ENCODE data around the gene ATG4C. TPM values are rescaled to one million over a fixed set of nuclear protein-coding genes. Genes with fewer than 3 reads are reported as not detected.

Gene ATG4C
- total RNA-seq, 1 donor from 2014 or later: 4.1 TPM

DNA sequence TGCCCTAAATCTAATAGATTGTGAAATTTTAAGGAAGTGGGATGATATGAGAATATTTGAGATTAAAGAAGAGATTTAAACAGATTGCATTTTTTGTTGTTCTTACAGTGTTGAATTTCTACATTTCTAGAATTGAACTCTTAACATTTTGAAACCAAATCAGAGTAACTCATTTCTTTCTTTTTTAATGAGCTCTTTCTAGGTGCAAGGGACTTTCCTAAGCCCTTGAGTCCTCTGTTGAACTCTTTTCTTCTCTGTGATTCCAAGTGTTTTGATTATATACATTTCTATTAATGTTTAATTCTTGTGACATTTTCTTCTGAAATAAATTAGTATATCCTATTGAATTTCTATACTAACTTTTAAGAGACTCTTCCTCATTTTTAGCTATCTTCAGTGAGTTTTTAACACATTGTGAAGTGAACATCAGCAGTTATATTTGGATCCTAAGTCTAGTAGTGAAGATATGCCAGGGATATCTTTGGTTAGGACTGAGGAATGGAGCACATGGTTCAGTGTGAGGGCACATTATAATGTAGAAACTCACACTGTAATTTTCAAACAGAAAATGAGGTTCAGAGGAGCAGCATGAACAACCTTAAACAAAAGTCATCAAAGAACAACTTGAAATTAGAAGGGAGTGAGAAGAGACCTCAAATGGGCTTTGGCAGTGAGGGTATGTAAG is 53.1 kb downstream of the ATG4C start:
- DNase-seq (ENCODE audit: low read depth in 2 of 2): no peak

DNA sequence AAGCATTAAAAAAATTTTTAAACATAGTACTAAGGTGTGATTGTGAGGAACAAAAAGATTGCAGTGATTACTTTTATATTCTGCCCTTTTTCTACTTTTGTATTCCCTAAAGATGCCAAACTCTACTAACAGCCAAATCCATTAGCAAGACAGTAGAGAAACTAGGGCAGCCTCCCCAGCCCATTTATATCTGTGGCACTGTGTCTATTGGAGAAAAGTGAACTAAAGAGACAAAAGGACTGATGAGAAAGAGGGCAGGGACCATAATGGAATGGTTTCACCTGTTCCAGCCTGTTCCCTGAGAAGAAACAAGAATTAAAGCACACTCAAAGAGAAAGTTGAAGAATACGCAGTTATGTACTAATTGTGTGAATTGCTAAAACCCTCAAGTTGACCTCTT is 56.6 kb downstream of the ATG4C start:
- no peak for DNase-seq (ENCODE audit: low read depth in 2 of 2)

DNA sequence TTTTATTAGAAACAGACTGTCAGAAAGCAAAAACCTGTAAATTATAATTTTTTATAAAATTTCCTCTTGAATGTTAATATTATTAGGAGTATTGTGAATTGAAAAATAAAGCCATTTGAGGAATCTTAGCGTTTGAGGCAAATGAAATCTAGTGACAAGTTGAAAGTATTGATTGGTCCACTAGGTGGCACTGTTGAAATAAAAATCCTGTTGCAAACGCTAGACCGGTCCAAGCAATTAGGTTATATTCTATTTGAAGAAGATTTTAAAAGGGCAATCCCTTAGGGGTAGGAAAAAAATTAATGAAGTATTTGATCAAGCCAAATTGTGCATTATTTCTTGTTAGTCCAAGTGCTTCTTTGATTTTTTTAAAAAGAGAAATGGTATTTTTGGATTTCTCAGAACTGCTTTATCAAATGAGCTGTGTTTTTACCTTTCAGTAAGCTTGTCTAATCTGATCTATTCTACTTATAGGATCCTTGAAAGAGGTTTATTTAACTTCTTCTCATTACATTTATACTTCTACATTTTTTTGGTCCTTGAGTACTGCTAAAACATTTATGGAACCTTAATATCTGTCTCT is 57.7 kb downstream of the ATG4C start:
- DNase-seq (ENCODE audit: low read depth in 2 of 2): peak; percentile 61 to 72

DNA sequence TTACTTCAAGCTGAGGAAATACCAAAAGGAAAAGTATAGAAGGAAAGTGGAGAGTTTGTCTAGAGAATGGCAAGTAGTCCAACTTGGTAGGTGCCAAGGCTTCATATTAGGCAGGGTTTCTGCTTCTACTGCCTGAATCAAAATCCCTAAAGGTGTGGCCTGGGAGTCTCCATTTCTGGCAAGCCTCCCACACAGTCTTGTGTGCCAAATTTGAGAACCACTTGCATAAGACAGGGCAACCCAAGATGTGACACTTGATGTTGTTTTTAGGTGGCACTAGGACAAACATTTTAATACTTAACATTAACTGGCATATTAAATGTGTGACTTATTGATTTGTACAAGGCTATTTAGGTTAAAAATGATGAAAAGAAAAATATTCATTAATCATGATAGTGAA is 60.1 kb downstream of the ATG4C start:
- DNase-seq (ENCODE audit: low read depth in 2 of 2): no peak

DNA sequence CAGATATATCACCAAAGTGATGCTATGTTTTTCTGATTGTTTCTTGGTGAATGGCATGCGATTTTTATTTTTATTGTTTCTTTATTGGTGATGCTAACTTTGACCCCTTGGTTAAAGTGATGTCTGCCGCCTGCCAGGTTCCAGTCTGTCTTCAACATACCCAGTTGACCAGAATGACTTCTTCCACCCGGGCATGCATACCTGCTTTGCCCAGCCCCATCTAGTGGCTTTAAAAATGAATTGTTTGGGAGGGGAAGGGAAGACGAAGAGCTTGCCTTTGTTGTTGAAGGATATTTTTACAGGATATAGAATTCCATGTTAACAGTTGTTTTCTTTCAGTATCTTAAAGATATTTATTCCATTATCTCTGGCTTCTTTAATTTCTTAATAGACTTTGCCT is 65.1 kb downstream of the ATG4C start:
- no peak for DNase-seq (ENCODE audit: low read depth in 2 of 2)

DNA sequence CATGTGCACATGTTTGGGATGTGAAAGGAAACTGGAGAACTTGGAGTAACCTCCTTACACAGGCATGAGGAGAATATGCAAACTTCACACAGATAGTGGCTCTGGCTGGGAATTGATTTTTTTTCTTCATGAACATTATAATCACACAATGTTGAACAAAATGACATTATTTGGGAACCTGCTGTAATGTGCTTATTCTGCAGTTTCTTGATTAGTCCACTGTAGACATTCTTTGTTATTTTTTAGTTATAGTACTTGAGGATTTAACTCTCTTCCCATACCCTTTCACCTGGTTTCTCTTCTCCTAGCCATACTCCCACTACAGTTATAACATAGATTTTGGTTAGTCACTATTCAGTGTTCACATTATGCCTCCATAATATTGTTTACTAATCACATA is 68.3 kb downstream of the ATG4C start:
- DNase-seq (ENCODE audit: low read depth in 2 of 2): no peak

DNA sequence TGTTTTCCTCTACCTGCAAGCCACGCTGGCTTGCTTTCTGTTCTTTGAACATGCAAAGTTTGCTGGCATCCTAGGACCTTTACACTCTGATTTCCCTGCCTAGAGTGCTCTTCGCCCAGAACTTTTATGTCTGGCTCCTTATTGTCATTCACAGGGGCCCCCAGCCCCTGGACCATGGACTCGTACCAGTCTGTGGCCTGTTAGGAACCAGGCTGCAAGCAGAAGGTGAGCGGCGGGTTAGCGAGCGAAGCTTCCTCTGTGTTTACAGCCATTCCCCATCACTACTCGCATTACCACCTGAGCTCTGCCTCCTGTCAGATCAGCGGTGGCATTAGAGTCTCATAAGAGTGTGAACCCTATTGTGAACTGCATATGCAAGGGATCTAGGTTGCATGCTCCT is 73.0 kb downstream of the ATG4C start:
- DNase-seq (ENCODE audit: low read depth in 2 of 2): no peak

DNA sequence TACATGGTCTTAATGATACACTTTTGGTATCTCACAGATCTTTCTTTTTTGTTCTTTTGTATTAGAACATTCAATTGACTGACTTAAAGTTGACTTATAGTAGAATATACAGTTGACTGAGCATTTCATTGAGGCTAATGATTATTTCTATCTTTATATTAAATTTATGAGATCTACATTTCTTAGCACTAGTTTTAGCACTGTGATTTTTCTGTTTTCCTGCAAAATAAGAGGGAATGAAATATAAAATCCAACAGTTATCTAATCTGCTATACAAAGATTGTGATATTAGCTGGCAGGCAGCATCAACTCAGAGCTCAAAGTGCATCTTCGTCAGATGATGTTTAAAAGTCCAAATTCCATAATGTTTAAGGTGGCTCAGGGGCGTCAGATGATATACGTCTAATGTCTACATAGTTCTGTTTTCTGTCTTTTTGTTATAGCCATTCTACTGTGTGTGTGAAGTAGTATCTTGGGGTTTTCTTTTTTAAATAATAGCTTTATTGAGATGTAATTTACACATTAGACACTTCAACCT is 85.4 kb downstream of the ATG4C start:
- no peak for DNase-seq (ENCODE audit: low read depth in 2 of 2)

DNA sequence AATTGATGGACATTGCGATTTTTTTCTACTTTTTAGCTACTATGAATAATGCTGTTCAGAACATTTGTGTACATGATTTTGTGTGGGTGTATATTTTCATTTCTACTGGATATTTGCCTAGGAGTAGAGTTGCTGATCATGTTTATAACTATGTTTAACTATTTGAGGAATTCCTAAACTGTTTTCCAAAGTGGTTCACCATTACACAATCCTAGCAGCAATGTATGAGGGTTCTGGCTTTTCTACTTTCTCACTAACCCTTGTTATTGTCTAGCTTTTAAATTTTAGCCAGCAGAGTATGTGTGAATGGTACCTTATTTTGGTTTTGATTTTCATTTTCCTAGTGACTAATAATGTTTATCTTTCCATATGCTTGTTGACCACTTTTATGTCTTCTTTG is 86.2 kb downstream of the ATG4C start:
- DNase-seq (ENCODE audit: low read depth in 2 of 2): no peak

DNA sequence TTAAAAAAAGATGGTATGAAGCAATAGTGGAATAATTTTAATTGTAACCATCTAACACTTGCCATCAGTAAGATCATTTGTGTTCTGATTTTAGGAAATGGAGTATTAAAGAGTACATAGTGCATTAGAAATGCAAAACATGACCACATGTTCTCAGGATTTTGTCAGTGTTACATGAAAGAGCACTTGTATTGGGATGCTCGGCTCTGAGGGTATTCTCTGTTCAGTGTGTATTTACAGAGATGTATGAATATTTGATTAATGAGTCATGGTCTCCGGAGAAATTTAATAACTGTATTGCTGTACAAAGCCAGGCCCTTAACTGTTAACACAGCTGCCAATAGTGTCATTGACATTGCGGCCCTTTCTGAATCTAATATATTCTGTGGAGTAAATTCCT is 91.7 kb downstream of the ATG4C start:
- peak in 1 of 2 donors; percentile 15 for DNase-seq (ENCODE audit: low read depth in 2 of 2)

DNA sequence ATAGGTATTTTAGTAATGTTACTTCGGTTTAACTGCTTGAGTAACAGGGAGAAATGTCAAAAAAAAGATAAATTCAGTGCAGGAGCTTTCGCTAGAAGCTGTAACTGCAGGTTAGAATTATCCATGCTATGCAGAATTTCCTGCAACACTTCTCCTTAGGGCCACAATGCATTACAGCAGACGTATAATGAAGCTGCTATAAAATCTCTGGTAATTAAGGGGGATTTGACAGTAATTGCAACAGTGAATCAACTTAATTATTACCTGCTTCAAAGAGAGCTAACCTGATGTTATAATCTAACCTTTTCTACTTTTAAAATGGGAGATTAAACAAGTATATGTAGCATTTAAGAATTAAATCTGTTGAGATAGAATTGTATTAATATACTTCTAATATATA is 92.6 kb downstream of the ATG4C start:
- DNase-seq (ENCODE audit: low read depth in 2 of 2): no peak

DNA sequence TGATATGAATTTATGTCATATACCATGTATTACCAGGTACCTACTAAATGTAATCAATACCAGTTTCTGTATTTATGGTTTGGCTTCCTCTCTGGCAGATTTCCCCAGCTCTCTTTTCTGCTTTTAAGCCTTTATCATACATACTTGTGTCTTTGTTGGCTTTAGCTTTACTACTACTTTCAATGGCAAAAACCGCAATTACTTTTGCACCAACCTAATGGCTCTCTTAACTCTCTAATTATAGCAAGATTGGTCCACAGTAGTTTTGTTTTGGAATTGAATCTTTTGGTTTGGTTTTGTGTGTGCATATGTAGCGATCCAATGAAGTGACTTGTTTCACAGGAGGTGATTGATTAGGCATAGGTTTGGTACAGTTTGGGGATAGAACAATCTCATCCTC is 93.6 kb downstream of the ATG4C start:
- DNase-seq (ENCODE audit: low read depth in 2 of 2): no peak

DNA sequence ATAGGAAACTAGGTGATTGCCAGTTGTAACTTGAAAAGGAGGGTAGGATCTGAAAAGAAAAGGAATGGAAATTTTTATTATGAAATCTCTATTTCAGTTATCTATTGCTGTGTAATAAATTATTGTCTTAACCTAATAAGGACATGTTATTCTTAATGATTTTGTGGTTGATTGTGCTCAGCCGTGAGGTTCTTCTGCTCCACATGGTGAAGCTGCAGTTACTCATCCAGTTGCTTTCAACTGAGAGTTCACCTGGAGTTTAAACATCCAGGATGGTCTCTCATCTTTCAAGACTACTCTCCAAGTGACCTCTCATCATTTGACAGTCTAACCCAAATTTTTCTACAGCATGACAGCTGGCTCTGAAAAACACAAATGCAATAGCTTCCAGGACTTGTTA is 96.0 kb downstream of the ATG4C start:
- no peak for DNase-seq (ENCODE audit: low read depth in 2 of 2)

DNA sequence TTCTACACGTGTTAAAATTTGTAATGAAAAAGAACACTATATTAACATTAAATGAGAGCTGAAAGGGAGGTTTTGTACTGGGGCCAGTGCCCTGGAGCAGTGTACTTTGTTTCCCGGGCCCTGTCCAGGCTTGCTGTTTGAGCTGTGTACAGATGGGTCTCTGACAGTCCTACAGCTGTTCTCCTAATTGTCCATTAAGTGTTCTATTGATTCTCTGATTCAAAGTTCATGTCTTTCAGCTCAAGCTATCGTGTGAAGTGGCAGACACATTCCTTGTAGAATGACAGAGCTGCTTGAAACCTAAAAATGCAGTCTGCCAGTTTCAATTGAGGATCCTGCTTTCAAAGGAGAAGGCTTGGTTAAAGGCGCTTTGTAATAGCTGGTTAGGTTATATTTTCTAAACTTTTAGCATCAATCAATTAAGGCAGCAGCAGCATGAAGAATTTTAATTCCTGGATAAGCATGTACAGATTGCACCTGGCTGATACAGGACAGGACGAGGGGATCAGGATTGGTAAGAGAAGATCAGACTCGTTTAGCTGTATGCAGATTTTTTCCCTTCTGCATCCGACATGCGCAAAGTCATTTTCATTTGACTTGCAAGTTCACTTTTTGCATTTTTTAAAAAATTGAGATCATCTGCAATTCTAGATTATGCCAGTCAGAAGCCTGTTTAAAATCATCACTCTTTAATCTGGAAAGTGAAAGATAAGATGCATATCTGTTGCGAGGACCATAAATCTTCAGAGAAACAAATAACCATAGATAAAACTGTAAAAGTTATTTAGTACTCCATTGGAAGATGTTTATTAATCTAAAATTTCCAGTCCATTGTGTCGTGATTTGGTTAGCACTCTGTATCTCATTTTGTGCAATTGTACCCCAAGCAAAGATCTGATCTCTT is 98.5 kb downstream of the ATG4C start:
- no peak for DNase-seq (ENCODE audit: low read depth in 2 of 2)

DNA sequence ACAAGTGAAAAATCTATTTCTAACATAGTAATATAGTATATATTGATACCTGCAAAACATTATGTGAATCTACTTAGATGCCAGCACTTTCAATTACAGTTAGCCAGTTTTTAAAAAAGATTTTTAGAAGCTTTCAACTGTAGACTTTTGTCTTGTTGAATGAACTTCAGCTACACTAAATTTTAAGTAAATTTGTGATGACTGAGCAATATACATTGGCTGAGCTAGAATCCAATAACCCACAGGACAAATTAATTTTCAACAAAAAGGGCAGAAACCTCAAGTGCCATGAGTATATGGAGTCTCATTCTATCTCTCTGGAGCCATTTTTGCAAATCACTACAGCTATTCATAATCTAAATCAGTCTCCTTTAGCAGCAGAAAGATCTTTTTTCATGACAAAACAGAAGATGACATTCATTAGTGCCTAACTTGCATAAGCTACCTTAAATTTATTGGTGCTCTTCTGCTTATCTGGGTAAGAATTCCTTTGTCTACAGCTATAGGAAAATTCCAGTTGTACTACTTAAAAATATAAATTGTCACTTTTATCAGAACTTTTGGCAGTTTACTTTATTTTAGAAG is 100.3 kb downstream of the ATG4C start:
- DNase-seq (ENCODE audit: low read depth in 2 of 2): no peak

DNA sequence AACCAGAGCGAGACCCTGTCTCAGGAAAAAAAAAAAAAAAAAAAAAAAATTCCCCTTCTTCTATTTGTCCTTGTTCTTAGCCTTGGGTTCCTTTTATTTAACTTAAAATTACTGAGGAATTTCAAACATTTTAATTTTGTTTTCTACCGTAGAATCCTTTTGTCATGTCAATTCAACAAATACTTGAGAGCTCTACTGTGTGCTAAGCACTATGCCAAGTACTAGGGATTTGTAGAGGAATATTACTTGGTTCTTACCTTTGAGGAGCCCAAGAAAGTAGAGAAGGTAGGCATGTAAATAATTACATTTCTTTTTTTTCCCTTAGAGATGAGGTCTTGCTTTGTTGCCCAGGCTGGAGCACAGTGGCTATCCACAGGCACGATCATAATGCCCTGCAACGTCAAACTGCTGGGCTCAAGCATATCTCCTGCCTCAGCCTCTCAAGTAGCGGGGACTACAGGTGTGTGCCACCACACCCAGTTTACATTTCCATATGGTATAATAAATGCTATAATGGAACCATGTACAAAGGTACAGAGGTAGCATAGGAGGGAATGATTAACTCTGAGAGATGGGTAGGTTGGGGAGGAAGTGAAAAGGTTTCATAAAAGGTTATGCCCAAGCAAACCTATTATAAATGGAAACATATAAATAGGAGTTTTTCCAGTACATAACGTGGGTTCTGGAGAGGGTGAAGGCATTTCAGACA is 104.0 kb downstream of the ATG4C start:
- DNase-seq (ENCODE audit: low read depth in 2 of 2): no peak

DNA sequence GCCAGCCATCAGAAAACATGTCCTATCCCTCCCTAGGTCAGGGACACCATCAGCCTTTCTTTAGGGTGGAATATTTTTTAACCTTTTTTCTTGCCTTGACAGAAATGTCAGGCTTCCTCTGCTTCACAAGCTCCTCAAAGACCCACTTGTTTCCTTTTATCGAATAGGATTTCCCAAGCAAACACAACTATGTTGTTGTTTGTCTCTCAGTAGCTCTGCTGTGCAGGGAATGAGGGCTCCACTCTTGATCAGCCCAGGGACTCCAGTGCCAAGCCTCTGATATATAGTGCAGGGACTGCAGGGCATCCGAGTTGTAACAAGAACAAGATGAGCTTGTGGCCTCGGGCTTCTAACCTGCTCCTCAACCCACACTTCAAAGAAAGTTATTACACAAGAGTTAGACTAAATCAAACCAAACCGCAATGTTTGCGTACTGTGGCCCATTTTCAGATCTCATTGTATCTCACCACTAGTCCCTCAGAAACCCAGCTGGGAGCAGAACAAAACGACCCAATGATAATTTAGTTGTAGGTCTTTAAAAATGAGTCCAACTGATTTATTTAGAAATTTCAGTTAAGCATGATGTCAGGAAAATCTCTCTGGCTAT is 108.1 kb downstream of the ATG4C start:
- no peak for DNase-seq (ENCODE audit: low read depth in 2 of 2)

DNA sequence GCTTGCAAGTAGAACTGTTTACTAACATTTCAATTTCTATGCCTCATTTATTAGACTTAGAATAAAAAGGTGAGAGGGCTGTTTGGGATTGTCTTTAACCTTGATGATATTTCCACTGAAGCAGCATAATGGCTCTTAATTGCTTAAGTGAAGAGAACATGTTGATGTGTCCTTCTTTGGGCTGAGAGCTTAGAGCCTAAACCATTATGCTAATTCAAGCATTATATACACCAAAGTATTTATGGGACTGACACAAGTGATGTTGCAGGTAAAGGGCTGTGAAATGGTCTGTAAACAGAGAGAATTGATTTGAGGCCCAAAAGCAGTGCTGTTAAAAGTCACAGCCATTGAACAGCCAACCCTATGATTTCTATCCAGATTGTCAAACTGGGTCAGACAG is 113.9 kb downstream of the ATG4C start:
- no peak for DNase-seq (ENCODE audit: low read depth in 2 of 2)

DNA sequence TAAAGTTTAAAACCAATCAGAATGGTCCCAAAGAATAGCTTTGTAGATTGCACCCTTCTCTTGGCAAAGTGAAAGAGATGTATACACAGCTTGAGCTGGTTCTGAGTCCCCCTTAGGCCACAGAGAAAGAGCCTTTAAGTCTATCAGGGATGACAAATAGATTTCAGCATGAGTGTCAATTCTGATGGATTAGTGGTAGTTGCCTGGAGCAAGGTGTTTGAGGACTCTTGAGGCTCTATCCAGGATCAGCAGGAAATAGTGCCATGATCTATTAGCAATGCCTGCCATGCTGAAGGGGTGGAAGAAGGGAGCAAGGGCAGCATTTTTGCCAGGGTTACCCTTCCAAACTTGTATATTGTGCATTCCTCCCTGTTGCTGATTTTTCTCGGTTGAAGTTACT is 116.6 kb downstream of the ATG4C start:
- no peak for DNase-seq (ENCODE audit: low read depth in 2 of 2)

DNA sequence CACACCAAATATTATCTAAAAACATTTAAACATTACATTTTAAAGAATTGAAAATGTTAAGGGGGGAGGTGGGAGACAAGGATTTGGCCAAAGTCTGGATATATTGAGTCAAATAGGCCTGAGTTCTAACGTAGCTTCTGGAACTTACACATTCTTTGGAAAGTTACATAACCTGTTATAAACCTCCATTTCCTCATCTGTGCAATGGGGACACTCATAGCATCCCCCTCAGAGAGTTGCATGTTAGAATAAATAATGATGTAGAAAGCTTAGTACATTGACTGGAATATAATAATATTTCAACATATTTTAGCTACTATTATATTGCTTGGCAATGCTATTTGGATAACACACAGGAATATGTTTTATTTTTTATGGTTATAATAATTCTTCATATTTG is 117.7 kb downstream of the ATG4C start:
- no peak for DNase-seq (ENCODE audit: low read depth in 2 of 2)

DNA sequence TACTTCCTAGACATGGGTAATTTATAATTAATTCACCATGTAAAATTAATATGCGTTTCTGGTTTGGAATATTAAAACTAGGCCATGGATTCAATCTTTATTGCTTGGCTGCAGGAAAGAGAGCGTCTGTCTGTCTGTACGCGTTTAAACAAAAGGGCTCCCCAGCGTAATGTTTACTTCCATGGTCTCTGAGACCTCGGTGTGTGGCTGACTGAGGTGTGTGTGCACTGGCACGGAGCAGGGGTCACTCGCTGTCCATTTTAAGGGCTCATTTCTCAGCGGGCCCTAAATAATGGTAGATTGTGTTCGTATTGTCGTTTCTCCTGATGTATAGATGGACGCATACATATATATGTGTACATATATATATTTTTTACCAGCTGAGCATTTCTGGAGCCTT is 119.6 kb downstream of the ATG4C start:
- no peak for DNase-seq (ENCODE audit: low read depth in 2 of 2)
